ENCODE measurements around the gene BCL7A.

DNA sequence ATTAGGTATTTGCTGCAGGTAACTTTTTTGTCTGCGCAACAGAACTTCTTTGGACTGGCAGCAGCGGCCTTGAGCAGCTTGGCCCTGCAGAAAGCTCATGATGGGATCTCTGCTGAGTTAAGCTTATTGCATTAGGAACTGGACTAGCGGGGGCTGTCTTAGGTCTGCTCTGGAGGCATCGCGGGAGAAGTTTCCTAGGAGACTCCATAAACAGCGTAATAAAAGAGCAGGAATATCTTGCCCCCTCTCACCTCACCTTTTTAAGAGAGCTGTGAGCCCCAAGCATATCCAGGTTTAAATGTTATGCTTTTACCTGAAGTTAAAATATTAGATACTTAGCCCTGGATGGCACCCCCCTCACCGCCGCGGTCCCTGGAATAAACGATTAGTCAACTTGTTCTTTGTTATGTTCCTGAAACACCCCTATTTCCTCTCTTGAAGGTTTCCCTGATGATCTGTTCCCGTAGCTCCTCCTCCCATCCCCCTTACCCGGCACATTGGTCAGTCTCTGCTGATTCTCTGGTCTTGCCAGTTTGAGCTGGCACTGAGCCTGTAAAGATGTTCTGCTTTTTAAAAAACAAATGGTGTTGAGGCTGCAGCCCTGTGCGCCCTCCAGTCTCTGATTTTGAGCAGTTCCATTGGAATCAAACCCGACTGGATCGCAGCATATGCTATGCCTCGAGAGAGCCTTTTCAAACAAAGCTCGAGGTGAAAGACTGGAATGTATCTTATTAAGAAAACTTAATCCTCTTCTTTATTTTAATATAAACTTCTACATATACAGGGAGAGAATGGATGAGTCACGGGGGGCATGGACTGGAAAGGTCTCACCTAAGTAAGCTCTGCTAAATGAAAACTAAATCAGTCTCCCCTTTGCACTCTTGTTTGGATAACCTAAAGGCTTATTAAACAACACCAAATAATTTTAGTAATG, 58.7 kb downstream of the BCL7A start:
- TF ChIP-seq, protein P1, sequence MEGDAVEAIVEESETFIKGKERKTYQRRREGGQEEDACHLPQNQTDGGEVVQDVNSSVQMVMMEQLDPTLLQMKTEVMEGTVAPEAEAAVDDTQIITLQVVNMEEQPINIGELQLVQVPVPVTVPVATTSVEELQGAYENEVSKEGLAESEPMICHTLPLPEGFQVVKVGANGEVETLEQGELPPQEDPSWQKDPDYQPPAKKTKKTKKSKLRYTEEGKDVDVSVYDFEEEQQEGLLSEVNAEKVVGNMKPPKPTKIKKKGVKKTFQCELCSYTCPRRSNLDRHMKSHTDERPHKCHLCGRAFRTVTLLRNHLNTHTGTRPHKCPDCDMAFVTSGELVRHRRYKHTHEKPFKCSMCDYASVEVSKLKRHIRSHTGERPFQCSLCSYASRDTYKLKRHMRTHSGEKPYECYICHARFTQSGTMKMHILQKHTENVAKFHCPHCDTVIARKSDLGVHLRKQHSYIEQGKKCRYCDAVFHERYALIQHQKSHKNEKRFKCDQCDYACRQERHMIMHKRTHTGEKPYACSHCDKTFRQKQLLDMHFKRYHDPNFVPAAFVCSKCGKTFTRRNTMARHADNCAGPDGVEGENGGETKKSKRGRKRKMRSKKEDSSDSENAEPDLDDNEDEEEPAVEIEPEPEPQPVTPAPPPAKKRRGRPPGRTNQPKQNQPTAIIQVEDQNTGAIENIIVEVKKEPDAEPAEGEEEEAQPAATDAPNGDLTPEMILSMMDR (IDR thresholded peaks at IDR 0.05): no peak
- TF ChIP-seq EP300 (IDR thresholded peaks at IDR 0.05) (no peak), POLR2AphosphoS5 (IDR thresholded peaks at IDR 0.05) (peak; percentile 32 to 85 (median 58))

Measured in stomach (tissue), 4 donors.